ENCODE data around the gene MBLAC2. TPM values are rescaled to one million over a fixed set of nuclear protein-coding genes. Genes with fewer than 3 reads are reported as not detected.

MBLAC2 gene
- total and polyA plus RNA-seq, 2 experiments from 2014 or later = 4.3 to 8.1 TPM

- TF ChIP-seq ZNF462 (CRISPR knock-in tag; IDR thresholded peaks at IDR 0.05) (no peak), POLR2AphosphoS5 (IDR thresholded peaks at IDR 0.05; ENCODE audit: low read depth) (no peak), ETS1 (IDR thresholded peaks at IDR 0.05) (no peak)
Observed at GRCh38 chr5:90418214-90418613, 56.4 kb downstream of the MBLAC2 start (continued).

DNA sequence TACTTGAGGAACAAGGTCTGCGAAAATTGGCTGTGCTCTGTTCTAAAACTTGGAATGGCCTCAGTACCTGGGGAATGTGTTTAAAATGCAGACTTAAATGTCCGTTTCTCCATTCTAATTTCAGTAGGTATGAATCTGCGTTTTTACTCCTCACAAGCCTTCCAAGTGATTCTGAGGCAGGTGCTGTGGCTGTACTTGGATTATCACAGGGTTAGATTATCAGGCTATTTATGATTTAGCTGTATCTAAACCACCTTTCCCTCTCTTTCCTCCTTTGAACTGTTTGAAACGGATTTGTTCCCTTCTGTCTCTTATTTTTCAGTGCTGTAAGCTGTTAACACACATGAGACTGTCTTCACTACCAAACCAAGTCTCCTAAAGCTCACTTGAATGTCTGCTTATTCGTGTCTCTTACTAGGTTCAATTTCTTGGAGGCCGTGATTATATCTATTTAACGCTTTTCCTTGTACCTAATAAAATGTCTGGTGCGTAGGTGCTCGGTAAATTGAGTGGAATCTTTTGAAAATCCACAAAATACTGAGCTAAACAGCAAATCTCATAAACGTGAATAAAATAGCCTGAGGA, 64.3 kb downstream of the MBLAC2 start:
- peak overlapping the region; percentile 86 for H3K4me2 ChIP-seq
- no peak for TF ChIP-seq JUNB (IDR thresholded peaks at IDR 0.05; ENCODE audit: unreplicated experiment)
- TF ChIP-seq ETS1 (IDR thresholded peaks at IDR 0.05) = no peak
- TF ChIP-seq CTCF (conservative IDR thresholded peaks at IDR 0.05; ENCODE audit: low read depth in 2 of 2) = no peak
- TF ChIP-seq EZH2 (IDR thresholded peaks at IDR 0.05; ENCODE audit: low read depth, unreplicated experiment) = no peak

More for the DNA sequence above, 64.3 kb downstream of the MBLAC2 start:
- peaks cover 28% of the 10 kb centered on the region for H3K4me1 ChIP-seq (ENCODE audit: insufficient read depth)
- H3K27me3 ChIP-seq (ENCODE audit: insufficient read depth) = no peaks in the 10 kb centered on the region
- peaks cover 1% of the 10 kb centered on the region; the same call in 2 of the 3 replicates for H3K36me3 Mint-ChIP-seq (ENCODE audit: low read depth)
- peak overlapping the region; percentile 67; the same call in 1 of the 2 replicates for H2AFZ ChIP-seq
- H3K79me2 ChIP-seq (replicated peaks; ENCODE audit: insufficient read depth) = peaks cover 16% of the 10 kb centered on the region; the same call in 1 of the 2 replicates
- H3F3A ChIP-seq (replicated peaks; ENCODE audit: low read depth) = no peaks in the 10 kb centered on the region
- no peaks in the 10 kb centered on the region for H3K9me3 Mint-ChIP-seq
- no peaks in the 10 kb centered on the region for H4K20me1 ChIP-seq (replicated peaks; ENCODE audit: insufficient read depth)
- peaks cover 17% of the 10 kb centered on the region for H3K4me1 Mint-ChIP-seq
- H3K4me3 Mint-ChIP-seq = no peak overlapping the region
- H3K9me2 ChIP-seq (ENCODE audit: insufficient read depth) = no peaks in the 10 kb centered on the region
- ATAC-seq = no peak
- H3K36me3 ChIP-seq (ENCODE audit: insufficient read depth) = no peaks in the 10 kb centered on the region; the same call in 1 of the 2 replicates
- peaks cover 2% of the 10 kb centered on the region for H3K27me3 Mint-ChIP-seq (ENCODE audit: insufficient read depth, low read depth, poor library complexity)
- peak overlapping the region; percentile 91 for H3K27ac ChIP-seq (ENCODE audit: low read depth)
- no peak overlapping the region for H3K27ac Mint-ChIP-seq
- no peak for DNase-seq (ENCODE audit: low spot score)
- peak overlapping the region; percentile 69 for H3K4me3 ChIP-seq

All from GM23338 (cell line).